HCT116 (cell line): Measurements from ENCODE around the gene VWA5A.

Source experiments
- ATF3 ChIP-seq: IDR thresholded peaks from 2 replicates; pipeline ENCODE4 v1.6.1; 2012
- CBX3 ChIP-seq: IDR thresholded peaks from 2 replicates; pipeline ENCODE4 v1.6.1; 2012; ENCODE audit warnings: low read depth
- CEBPB ChIP-seq: IDR thresholded peaks from 2 replicates; pipeline ENCODE4 v1.6.1; 2012; ENCODE audit warnings: low read depth
- CTCF ChIP-seq, 3 experiments: fragments of 200-600 bp in 1 of 3; sonication (generic) in 1 of 3; IDR thresholded peaks in 2 of 3; conservative IDR thresholded peaks in 1 of 3; 2 replicates each; pipeline ENCODE4 v1.5.1; 2012 to 2017; ENCODE audit warnings: low read depth in 2 of 3, low read length in 2 of 3, antibody characterized with exemption in 1 of 3, borderline replicate concordance in 1 of 3, control low read depth in 1 of 3, mild to moderate bottlenecking in 1 of 3, mixed read lengths in 1 of 3, mixed run types in 1 of 3, moderate library complexity in 1 of 3; ENCODE audit not compliant: insufficient read depth in 1 of 3
- ELF1 ChIP-seq: IDR thresholded peaks from 2 replicates; pipeline ENCODE4 v1.6.1; 2012; ENCODE audit warnings: low read depth, borderline replicate concordance
- EZH2 ChIP-seq: fragments of 200-600 bp; sonication (generic); IDR thresholded peaks from 2 replicates; pipeline ENCODE4 v1.6.1; 2017; ENCODE audit warnings: antibody characterized with exemption, mixed run types
- EZH2phosphoT487 ChIP-seq: fragments of 200-600 bp; IDR thresholded peaks from 2 replicates; pipeline ENCODE4 v1.6.1; 2018; ENCODE audit warnings: antibody characterized with exemption, borderline replicate concordance
- FOSL1 ChIP-seq: IDR thresholded peaks from 2 replicates; pipeline ENCODE4 v1.6.1; 2012; ENCODE audit warnings: low read depth
- POLR2A ChIP-seq: IDR thresholded peaks from 2 replicates; pipeline ENCODE4 v1.7.0; 2011; ENCODE audit warnings: borderline replicate concordance; ENCODE audit not compliant: insufficient read depth, insufficient read length; ENCODE audit errors: extremely low read depth
- POLR2AphosphoS5 ChIP-seq: IDR thresholded peaks from 2 replicates; pipeline ENCODE4 v1.6.1; 2011; ENCODE audit warnings: mild to moderate bottlenecking, low read depth, low read length, moderate library complexity
- RAD21 ChIP-seq: IDR thresholded peaks from 2 replicates; pipeline ENCODE4 v1.6.1; 2012; ENCODE audit warnings: low read depth, mild to moderate bottlenecking
- SIN3A ChIP-seq: IDR thresholded peaks from 2 replicates; pipeline ENCODE4 v1.6.1; 2012; ENCODE audit warnings: low read depth
- TCF7L2 ChIP-seq: IDR thresholded peaks from 2 replicates; pipeline ENCODE4 v1.7.0; 2011; ENCODE audit warnings: borderline replicate concordance, inconsistent platforms; ENCODE audit not compliant: insufficient read depth, insufficient read length; ENCODE audit errors: extremely low read depth

GRCh38 chr11:124153821-124154220 is 38.6 kb downstream of the VWA5A start:
- TF ChIP-seq ELF1, result no peak
- TF ChIP-seq POLR2A, result no peak
- TF ChIP-seq POLR2AphosphoS5, result no peak
- no peak for TF ChIP-seq CEBPB
- TF ChIP-seq CTCF (IDR thresholded peaks at IDR 0.05 in 2 of 3, conservative IDR thresholded peaks at IDR 0.05 in 1 of 3; ENCODE audit: borderline replicate concordance in 1 of 3, insufficient read depth in 1 of 3, low read depth in 2 of 3, low read length in 2 of 3), result no peak
- TF ChIP-seq ATF3, result no peak
- no peak for TF ChIP-seq FOSL1
- TF ChIP-seq EZH2, result no peak
- TF ChIP-seq SIN3A, result no peak
- no peak for TF ChIP-seq TCF7L2
- no peak for TF ChIP-seq CBX3
- no peak for TF ChIP-seq EZH2phosphoT487
- TF ChIP-seq RAD21, result no peak
